ENCODE results near the gene AOPEP.

Gene AOPEP

DNA sequence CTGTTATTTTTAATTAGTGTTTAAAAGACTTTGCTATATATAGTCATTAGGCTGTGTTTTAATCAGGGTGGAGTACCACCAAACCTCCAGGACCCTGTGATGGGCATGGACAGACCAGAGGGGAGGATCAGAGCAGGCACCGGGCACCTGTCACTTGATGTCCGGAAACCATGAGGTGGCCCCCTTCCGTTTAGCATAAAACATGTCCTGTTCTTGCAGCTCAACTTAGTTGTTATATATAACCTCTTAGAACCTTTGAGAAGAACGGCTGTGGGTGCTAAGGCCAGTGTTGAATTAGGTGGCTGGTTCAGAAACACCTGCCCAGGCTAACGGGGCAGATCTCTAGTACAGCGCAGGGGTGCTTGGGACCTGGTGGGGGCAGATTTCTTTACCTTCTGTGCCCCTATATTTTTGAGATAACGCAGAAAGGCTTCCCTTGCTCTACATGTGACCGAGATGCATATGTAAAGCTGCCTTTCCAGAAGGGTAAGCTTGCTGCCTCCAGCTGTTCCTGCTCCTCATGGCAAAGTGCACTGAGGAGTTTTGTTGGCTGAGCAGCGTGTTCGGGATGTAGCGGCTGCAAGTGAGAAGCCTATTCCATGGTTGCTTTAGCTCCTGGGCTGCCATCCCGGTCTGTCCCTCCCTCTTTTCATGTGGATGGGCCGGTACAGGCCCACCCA is 335.6 kb downstream of the AOPEP start:
- DNase-seq (ENCODE audit: low read depth, low spot score), result no peak

DNA sequence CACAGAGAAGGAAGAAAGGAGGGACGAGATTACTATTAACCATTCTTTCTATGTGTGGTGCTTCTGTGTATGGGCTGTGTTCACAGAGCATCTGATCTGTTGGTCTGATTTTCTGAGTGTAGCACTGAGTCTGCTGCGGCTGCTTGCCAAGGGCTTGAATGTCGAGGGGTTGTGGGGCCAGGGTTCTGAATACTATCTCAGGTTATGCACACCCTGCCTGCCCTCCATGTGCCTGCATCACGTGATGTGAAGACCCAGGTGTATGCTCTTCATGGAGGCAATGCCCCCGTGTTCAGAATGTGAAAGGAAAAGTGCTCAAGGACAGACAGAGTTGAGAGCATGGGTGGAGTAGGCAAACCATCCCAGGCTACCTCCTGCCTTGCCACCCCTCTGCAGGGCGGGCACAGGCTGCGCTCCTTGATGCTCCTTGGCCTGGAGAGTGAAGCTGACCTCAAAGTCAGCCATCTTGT is 336.1 kb downstream of the AOPEP start:
- DNase-seq (ENCODE audit: low read depth, low spot score), result no peak

DNA sequence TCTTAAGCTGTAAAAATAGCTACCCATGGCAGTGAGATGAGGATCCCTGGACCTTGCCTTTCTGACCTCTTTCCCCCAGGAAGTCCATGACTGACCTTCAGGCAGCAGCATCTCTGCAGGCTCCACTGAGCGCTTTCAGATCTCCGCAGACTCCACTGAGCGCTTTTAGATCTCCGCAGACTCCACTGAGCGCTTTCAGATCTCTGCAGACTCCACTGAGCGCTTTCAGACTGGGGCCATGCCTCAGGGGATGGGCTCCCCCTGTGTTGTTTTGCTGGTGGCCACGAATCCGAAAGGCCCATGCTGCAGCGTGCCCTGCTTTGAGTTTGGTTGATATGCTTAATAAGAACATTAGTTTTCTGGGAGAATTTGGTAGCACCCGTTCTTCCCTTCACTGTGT is 336.8 kb downstream of the AOPEP start:
- DNase-seq (ENCODE audit: low read depth, low spot score), result no peak

DNA sequence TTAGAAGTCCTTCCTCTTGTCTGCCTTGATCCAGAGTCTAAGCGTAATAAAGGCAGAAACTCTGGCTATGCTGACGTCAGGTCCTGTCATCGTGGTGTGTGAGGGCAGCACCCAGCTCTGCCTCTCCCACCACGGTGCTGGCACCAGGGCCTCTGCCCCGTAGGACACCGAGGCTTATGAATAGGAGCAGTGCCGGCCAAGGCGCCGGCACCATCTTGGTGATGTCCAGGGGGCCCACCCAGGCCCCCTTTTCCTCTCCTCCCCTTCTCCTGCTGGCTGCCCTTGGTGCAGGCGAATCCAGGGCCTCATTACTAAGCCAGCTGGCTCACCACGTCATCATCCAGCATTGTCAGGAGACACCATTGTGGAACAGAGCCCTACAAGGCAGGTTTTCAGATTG is 338.7 kb downstream of the AOPEP start:
- no peak for DNase-seq (ENCODE audit: low read depth, low spot score)

DNA sequence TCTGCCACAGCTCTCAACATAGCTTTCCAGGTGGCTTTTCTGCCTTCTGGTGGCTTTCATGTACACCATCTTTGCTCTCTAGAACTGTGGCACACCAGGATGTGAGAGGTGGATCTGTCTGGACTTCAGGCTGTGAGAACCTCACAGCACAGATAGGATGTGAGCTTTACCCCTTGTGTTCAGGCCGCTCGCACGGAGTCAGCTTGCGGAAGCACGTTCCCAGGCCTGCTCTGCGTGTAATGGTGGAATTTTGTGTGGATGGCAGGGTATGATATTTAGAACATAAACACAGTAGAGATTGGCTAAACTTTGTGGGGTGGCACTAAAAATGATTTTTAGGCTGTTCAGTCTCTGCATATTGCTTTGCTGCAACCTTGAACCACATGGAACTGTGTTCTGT is 340.6 kb downstream of the AOPEP start:
- no peak for DNase-seq (ENCODE audit: low read depth, low spot score)

DNA sequence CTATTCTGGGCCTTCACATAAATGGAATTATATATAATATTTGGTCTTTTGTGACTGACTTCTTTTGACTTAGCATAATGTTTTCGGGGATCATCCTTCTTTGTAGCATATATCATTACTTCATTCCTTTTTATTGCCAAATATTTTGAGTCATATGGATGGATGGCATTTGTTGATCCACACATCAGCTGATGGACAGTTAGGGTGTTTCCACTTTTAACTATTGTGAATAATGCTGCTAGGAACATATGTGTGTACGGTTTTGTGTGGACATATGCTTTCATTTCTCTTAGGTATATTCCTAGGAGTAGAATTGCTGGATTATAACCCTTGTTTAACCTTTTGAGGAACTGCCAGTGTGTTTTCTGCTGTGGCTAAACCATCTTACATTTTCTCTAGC is 341.4 kb downstream of the AOPEP start:
- DNase-seq (ENCODE audit: low read depth, low spot score), result no peak

DNA sequence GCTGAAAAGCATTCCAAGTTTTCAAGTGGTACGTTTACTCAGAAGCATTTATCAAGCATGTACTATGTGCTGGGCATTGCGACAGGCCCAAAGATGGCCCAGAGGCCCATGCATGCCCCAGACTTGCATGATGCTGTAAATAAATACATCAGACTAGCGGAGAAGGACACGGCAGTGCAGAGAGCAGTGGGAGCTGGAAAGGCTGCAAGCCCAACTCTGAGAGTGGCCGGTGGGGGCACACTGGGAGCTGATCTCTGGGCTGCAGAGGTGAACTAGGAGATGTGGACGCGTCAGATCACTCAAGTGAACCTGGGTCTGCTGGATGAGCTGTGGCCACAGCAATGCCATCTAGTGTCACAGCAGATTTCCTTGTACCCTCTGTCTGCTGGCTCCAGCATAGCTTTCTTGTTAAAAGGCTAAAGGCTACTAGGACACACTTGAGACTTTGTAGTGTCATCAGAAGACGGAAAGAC is 344.1 kb downstream of the AOPEP start:
- DNase-seq (ENCODE audit: low read depth, low spot score), result no peak

DNA sequence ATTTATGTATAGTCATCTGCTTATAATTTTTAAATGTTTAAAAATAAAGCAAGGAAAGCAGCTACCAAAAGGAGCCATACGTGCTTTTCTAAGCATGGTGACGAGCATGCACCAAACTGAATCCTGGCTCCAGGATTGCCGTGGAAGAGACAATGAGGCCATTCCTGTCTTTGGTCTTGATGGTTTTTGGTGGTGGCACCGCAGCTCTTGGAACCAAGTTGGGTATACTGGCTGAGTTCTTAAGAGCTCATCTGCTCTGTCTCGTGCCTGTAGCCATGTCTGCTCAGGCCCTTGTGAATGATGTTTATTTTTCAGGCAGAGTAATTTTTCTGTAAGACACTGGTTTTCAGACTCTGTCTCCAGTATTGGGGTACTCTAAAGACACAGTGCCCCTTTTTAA is 345.0 kb downstream of the AOPEP start:
- no peak for DNase-seq (ENCODE audit: low read depth, low spot score)

DNA sequence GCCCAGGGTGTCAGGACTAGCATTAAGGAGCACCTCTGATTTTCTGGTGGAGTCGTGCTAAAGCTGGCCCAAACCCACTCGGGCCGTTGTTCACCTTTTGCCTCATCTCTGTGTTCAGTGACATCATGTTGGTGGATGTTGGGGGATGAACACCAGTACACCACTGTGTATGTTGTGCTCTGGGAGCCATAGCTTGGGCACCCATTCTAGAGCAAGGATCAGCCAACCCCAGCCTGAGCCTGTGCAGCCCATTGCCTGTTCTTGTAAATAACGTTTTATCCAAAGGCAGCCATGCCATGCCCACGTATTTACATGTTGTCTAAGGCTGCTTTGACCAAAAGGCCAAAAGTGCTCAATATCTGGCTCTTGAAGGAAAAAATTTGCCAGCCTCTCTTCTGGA is 345.4 kb downstream of the AOPEP start:
- DNase-seq (ENCODE audit: low read depth, low spot score), result no peak

DNA sequence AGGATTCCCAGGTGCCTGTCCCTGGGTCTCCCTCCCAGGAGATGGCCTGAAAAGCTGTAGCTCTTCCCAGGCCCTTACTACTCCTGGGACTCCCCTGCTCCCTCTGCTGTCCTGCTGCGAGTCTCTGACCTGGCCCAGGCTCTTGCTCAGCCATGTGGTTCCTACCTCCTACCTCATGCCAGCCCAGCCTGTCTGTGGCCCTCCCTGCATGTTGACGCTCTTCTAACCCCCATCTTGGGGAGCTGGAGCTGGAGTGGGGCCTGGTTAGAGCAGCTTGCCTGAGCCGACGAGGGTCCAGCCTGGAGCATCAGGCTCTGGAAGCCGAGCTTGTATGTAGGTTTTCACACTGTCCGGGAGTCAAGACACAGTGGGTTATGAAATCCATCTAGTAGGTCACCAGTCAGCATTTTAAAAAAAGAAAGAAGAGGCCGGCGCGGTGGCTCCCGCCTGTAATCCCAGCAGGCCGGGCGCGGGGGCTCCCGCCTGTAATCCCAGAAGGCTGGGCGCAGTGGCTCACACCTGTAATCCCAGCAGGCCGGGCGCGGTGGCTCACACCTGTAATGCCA is 346.6 kb downstream of the AOPEP start:
- no peak for DNase-seq (ENCODE audit: low read depth, low spot score)

DNA sequence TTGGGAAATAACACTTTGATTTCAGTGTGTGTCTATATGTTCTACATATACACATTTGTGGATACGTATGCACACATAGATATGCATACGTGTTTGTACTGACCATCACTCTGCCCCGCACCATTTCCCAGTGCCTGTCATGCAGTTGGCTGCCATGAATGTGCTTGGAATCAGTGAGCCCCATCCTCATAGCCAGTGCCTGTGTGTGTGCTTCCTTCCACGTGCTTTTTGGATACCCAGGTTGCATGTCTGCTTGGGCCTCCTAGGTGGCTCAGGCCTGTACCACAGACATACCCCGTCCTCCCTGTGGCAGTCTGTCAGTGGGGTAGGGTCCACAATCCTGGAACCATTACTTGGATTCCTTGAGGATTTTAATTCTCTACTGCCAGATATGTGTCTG is 347.4 kb downstream of the AOPEP start:
- DNase-seq (ENCODE audit: low read depth, low spot score), result no peak

DNA sequence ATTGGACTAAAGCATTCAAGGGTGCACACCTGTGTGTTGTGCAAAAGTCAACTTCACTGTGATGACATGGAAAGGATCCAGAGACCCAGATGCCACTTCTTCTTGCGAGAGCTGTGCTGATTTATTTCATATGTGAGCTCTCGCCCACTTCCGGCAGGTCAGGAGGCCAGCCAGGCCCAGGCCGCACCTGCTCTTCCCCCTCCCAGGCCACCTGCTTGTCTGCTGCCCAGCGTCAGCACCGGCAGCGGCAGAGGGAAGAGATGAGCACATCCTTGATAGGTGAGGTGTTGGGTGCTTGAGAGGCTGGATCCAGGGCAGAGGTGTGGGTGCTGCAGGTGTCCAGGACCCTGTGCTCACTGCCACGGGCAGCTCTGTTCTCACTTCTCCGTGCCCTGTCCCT is 348.1 kb downstream of the AOPEP start:
- no peak for DNase-seq (ENCODE audit: low read depth, low spot score)

DNA sequence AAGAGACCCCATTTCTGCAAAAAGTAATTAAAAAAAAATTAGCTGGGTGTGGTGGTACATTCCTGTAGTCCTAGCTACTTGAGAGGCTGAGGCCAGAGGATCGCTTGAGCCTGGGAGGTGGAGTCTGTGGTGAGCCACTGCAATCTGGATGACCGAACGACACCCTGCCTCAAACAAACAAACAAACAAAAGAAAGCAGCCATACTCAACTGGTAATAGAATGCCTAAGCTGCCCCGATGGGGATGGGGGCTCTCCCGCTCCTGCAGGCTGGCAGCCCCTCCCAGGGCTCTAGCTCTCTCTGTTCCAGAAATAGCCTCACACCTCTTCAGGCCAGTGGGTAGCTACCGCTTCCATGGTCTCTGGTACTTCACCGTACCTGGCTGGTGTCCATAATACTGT is 349.2 kb downstream of the AOPEP start:
- no peak for DNase-seq (ENCODE audit: low read depth, low spot score)

DNA sequence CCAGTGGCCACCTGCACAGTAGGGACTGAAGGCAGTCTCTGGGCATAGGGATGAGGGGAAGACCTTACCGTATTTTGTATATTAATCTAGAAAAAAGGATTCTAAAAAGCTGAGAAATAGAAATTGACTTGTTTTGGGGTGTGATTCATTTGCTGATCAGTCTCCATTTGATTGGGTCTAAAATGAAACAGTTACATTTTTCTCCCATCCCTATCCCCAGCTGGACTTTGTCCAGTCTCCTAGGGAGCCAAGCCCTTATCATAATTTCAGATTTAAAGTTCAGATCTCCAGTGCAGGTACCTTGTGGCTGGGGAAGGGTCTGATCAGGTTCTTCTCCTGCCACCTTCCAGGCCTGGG is 350.2 kb downstream of the AOPEP start:
- no peak for DNase-seq (ENCODE audit: low read depth, low spot score)

DNA sequence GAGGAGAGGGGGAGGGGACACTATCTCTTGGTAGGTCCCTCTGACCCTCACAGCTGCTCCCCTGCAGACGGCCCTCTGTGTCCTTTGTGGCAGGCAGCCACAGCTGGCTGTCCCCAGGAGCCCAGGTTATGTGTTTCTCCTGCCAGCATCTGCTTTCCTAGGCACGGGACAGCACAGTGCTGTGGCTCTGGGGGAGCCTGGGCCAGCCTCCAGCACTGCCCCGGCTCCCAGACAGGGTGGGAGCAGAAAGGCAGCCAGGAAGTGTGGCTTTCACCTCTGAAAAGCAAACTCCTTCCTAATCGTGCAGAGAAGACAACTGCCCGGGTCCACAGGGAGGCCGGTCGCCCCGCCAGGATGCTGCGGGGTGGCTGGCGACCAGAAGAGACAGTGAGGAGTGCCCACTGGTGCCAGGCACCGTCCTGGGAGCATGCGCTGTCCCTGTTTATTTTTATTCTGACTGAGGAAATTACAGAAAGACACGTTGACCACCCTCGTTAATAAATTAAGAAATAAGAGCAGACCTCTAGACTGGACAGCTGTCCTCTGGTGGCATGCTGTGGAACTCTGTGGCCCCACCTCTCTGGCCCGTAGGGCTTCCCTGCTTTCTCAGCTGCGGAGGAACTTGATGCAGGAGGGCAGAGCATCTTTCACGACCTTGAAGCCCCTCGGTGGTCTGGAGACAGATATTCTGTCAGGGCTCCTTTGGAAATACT is 350.7 kb downstream of the AOPEP start:
- DNase-seq (ENCODE audit: low read depth, low spot score), result no peak

DNA sequence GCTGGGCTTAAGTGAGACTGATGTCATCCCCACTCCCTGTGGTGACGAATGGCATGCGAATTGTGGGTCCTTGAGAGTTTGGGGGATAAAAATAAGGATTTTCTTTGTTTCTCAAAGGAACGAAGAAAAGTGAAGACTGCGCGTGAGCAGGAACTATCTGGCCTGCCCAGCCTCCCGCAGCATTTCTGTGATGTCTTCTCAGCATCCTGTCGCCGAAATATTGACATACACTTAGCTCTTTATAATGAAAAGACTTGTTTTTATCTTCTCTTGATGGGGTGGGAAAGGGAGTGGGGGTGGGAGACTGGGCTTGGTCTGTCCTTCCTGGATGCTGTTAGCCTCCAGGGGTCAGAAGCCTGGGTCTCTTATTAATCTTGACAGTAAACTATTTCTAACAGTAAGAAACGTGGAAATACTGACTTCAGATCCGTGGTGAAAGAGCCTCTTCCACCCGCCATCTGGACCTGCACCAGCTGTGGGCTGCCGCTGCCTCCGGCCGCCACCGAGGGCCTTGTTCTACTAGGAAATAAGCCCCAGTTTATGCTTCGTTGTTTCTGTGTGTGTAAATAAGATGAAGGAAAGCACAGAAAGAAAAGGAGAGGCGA is 351.4 kb downstream of the AOPEP start:
- no peak for DNase-seq (ENCODE audit: low read depth, low spot score)

DNA sequence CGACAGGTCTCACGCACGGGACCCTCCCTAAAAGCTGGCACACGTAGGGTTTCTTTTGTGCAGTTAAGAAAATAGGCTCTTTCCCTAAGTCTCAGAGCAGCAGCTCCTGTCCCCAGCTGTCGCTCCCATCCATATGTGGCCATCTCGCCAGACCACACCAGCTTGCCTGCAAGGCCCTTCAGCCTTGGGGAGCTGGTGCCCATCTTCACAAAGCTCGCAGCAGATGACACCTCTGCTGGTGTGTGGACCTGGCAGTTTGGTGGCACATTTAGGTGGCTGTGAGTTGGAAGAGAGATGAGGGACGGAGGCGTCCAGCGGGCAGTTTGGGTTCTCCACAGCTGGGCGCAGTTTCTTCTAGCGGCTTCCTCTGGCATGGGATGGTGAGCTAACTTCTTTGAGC is 352.0 kb downstream of the AOPEP start:
- DNase-seq (ENCODE audit: low read depth, low spot score), result no peak

DNA sequence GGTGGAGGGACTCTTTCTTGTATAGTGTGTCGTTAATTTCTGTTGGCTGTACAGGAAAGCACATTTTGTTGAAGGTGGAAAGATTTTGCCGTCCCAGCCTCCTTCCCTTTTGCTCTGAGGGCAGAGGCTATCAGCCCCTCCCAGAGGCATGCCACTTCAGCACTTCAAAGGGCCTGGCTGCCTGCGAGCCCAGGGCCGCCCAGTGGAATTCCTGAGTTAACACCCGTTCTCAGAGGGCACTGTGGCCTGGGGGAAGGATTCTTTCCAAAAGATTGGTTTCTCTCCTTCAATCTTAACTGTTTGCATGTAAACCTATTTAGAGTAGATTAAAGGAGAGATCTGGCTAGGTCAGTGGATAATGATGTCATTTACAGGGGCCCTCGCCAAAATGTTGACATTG is 352.4 kb downstream of the AOPEP start:
- DNase-seq (ENCODE audit: low read depth, low spot score), result no peak

DNA sequence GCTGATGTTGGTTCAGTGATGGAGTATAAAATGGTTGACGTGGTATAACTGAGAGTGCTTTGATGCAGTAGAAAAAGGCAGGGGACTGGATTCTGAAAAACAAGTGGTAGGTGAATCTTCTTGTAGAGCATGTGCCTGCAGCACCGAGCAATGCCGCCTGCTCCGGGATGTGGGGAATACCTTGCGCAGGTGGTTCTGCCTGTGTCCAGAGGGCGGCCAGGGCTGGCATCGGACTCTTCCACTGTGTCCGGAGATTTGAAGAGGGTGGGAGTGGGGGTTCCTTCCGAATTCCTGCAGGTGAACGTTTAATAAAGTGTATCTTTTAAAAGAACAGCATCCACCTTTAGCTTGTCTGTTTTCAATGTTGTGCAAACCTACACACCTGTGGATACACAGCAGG is 353.0 kb downstream of the AOPEP start:
- no peak for DNase-seq (ENCODE audit: low read depth, low spot score)

DNA sequence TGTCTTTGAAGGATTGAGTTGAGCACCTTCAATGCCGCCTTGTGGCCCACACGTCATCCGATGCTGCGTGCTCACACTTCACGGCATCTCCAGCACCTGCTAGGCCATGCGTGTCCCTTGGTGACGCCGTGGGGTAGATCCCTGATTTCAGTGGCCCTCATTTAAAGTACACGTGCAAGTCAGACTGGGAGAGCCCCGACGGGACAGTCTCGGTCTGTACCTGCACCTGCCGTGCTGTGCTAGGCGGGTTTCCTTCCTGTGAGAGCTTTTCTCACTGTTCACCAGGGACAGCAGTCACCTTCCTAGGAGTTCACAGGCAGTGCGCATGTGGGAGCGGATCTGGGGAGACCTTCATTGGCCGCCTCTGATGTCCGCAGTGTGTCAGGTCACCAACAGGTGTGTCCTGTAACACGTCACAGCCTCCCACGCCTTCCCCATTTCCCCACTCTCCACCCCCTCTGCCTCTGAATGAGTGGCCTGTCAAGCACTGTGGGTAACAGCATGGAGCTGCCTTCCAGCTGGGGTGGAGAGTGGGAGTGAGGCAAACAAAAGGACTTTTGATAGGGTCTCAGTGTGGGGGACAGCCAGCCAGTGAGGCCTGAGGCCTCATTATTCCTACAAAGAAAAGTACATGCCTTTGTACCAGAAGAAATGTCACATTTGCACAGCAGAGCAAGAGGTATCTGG is 354.6 kb downstream of the AOPEP start:
- DNase-seq (ENCODE audit: low read depth, low spot score), result no peak

DNA sequence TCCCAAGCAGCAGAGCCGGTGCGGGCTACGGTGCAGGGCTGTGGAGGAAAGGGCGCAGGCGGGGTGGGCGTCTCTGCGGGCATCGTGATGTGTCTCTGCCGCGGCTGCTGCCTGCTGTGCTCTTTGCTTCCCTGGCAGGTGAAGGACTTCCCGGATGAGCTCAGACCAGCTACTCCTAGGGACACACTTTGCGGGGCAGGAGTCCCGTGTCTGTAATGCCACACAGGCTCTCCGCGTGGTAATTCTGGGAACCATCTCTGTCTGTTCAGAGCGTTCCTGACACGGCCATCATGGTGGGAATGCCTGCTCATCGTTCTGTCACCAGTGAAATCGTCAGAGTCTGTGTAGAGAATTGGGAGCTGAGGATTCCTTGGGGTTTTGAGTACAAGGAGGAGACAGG is 355.5 kb downstream of the AOPEP start:
- DNase-seq (ENCODE audit: low read depth, low spot score), result no peak

DNA sequence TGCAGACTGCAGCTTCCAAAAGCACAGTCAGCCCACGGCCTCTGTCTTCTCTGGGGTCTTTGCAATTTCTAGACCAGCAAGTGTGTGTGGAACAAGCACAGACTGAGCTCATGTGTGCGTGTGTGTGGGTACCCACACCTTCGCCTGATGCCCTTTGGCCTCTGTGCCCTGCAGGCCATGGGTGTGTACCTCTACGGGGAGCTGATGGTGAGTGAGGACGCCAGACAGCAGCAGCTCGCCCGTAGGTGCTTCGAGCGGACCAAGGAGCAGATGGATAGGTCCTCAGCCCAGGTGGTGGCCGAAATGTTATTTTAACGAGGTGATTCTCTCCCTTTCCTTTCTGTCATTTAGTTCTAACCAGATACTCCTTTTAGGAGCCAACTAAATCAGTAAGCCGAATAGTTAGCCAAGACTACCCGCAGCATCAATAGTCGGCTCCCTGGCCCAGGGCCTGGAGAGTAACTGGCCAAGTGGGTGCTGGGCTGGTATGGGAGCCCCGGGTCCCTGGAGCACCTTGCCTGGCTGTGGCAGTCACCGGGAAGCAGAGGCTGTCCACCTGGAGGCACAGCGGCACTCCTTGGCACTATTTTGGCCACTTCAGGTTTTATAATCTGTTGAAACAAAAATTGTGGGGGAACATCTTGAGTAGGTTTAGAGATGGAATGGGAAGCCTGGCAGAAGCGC is 356.0 kb downstream of the AOPEP start:
- no peak for DNase-seq (ENCODE audit: low read depth, low spot score)

All from activated naive CD8-positive, alpha-beta T cell treated with anti-CD3 and anti-CD28 coated beads, Interleukin-2, amount 50 U/mL, for 16 hours (primary cell).